ENCODE data around the gene DNAJB13.

DNAJB13 gene

DNA sequence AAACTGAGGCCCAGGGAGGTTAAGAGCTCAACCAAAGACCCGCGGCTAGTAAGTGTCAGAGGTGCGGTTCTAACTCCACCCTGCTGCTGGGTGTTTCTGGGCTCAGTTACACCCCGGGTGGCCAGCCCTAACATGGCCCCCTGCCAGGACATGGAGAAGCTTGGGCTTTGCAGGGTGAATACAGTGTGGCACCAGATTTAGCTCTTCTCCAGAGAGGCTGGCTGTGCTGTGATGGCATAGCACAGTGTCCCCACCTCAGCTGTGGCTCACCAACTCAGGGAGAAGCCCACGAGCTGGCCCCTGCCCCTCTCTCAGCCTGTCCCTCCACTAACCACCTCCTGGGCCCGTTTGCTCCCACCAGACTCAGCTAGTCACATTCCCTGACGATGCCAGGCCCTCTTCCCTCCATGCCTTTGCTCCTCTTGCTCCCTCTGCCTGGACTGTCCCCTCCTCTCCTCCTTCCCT, 51.0 kb downstream of the DNAJB13 start:
- DNase-seq, result no peak

DNA sequence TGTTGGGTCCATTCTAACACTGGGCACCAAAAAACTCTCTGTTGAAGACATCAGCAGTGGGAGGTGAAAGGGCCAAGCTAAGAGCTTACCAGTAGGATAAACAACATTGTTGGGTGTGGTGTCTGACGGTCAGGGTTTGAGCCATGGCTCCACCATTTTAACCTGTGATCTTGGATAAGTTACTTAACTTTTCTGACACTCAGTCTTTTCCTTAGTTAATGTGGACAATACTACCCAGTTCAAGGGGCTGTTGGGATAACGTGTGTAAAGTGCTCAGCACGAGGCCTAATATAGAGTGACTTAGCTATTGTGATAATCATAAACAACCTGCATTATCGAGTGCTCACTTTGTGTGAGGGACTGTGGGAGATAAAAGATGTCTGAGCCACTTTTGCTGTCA, 52.0 kb downstream of the DNAJB13 start:
- DNase-seq, result no peak

DNA sequence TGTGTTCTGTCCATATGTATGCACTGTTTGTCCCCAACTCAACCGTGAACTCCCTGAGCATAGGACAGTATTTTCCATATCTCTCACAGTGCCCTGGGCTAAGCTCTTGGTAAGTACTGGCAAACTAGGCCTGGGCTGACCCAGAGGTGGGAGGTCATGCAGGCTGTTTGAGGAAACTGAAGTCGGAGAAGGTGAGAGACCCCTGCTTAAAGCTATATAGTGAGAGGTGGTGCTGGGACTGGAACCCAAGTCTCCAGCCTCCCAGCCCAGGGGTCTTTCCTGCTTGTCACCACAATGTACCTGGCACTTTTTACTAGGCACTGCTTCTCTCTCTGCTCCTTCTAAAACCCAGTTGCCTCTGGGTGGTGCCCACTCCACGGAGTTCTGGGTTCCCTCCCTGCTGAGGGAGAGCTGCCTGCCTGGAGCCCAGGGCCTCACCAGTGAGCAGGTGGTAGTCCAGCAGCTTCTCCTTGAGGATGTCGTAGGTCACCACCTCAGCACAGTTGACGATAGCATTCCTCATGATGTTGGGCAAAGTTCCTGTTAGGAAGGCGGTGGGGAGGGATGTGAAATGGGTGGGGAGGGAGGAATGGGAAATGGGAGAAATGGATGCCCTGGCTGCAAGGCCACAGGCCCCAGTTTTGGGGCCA, 53.3 kb downstream of the DNAJB13 start:
- no peak for DNase-seq

DNA sequence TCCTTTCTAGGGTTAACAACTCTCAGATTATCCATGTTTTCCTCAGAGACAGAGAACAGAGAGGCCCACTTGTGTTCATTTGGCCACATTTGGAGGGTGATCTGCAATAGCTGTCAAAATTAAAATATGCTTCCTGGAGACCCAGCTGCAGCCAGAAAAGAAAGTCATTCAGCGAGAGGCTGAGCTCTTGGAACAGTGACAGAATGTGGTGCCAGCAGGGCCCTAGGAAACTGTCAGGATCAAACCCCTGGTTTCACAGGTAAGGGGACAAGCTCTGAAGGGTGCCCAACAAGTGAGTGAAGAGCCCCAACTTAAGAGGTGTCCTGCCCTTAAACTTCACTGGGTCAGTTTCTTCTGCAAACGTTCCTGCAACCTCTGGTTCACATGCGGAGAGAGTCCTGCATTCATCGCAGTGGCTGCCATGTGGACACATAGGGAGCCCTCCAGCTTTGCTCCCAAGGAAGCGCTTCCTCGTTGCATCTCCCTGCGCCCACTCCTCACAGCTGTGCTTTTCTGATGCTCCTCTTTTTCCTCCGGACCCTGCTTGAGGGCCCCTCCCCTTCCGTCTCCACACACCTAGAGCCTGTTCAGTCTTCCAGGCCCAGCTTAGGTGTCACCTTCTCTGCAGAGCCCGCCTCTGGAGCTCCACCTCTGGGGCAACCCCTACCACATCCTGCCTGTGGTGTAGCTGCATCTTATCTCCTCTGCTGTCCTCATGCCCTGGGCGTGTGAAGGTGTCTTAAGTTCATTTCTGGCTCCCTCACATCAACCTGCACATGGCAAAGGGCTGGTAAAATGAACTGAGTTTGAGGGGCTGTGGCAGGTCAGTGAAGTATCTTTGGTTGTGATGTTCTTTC, 54.2 kb downstream of the DNAJB13 start:
- peak; percentile 83 for DNase-seq

DNA sequence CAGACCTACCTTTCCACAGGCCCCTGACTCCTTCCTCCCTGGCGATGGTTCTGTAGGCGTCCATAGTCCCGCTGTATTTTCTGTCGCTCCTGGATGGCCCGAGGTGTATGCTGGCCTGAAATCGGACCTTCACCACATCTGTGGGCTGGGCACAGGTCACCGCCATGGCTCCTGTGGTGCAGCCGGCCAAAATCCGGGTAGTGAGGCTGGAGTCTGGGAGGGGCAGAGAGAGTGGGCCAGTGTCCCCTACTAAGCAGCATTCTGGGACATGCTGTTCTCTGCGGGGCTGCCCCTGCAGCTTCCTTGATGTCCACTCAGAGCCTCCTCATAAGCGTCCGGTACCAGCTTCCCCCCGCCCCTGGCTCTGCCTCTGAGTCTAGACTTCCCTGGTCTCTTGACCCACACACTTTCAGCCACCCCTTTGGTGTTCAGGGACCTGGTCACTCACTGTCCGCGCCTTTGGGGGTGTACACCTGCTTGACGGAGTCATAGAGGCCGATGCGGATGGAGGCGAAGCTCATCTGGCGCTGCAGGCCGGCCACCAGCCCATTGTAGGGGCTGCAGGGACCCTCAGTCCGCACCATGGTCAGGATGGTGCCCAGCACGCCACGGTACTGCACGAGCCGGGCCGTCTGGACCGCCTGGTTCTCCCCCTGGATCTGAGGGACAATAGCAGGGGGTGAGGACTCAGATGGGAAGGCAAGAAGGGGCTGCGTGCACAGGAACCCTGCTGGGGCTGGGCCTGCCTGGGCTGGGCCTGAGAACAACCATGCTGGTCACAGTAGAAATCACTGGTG, 55.1 kb downstream of the DNAJB13 start:
- no peak for DNase-seq

DNA sequence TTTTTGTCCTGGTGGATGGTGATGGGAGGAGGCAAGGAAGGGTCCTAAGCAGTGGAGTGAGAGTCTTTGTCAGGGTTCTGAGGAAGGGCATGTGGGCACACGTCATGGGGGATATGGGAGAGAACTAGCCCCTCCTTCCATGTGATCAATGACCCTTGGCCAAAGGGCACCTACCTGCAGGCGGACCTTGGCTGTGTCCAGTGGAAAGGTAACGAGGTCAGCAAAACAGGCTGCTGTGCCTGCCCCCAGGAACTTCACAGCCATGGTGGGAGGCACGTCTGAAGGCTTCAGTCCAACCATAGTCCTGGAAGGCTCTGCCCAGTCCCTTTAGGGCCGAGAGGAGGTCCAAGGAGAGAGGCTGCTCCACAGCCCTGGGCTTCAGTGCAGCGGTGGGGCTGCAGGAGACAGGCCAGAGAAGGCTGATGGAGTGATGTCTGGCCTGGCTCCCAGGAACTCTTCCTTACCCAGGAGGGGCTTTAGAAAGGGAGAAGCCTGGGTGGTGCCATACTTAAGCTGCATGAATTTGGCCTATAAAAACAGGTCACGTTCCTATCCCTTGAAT, 56.0 kb downstream of the DNAJB13 start:
- DNase-seq, result no peak

DNA sequence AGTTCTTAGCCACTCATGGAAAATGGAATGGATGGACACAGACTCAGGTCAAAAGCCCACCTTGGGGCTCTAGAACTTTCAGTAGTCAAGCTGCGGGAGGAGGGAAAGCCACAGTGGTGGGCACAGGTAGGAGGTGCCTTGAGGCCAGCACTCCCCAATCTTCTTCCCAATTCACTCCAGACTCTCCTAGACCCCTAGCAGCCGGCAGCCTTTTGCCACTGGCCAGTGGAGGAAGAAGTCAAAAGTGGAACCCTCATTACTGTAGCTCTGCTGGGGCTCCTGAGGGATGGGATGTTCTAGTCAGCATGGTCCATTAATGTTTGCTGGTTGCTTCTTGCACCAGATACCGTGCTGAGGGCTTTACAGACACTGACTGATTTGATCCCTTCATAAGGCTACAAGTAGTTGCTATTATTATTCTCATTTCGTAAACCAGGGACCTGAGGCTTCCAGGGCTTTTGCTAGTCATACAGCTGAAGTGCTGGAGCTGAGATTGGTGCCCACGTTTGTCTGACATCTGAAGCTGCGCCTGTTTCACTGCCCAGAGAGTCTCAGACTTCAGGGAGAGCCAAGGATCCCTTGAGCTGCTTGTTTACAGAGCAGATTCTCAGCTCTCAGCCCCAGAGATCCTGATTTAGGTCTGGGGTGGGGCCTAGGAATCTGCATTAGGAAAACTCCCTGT, 57.0 kb downstream of the DNAJB13 start:
- no peak for DNase-seq

DNA sequence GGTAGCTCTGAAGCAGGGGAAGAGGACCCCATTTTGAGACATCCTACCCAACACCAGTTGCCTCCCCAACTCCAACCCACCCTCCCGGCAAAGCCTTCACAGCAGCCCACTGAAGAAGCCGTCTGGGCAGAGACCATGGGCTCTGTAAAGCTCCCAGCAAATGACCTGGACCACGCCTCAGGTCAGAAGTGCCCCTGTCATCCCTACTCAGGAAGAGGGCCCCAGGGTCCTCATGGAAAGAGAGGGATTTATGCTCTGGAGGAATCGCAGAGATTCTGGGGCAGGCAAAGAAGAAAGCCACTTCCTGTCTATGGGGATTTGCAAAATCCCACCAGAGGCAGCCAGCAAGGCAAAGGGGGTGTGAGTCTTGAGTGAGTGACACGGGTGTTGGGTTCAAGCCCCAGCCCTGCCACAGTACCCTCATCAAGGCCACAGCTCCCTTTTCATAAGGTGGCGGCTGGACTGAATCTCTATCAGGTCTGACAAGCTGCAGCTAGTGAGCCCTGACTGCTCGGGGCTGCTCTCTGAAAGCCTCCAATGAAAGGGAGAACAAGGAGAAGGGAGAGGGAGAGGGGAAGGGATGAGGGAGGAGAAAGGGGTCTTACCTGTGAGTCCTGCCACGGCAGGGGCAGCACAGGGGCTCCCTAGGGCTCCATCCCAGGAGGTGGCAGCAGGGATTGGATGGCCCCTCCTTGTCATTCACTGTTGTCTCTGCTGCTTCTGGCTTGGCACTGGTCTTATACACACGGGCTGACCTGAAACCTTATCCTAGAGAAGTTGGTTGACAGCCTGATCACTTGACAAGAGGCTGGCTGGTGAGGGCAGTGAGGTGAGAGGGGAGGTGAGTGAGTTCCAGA, 57.8 kb downstream of the DNAJB13 start, which contains the start of gene UCP3:
Gene UCP3, minus strand, starts transcription at position 713 of the 857 bp plus-strand sequence. CDS start 2,043 bp downstream, outside the sequence.
- DNase-seq, result no peak

DNA sequence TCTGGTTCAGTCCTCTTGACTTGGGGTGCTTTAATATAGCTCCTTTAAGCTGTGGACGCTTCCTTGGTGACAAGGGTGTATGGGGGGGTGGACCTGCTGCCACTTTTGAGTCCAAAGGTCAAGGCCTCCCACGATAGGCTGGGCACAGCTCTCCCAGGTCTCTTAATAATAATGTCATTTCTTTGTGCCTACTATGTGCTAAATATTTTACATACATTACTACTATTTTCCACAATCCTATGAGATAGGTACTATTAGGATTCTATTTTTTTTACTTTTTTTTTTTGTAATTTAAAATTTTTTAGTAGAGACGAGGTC, 58.4 kb downstream of the DNAJB13 start:
- no peak for DNase-seq

DNA sequence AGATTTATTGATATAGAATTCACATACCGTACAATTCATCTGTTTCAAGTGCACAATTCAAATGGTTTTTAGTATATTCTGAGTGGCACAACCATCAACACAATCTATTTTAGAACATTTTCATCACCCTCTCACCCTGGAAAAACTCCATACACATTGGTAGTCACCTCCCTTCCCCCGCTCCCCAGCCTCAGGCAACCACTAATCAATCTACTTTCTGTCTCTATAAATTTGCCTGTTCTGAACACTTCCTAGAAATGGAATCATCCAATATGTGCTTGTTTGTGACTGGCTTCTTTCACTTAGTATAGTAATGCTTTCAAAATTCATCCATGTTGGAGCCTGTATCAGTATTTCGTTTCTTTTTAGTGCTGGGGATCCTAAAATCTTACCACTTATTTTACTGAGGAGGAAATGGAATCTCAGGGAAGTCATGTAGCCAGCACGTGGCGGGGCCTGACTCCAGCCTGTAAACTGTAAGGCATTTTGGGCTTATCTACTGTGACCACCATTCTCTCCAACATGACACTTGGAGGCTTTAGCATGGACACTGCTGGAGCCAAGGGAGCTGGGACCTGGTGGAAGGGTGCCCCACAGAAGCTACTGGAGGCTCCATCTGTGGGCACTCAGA, 59.0 kb downstream of the DNAJB13 start:
- DNase-seq, result peak; percentile 37

DNA sequence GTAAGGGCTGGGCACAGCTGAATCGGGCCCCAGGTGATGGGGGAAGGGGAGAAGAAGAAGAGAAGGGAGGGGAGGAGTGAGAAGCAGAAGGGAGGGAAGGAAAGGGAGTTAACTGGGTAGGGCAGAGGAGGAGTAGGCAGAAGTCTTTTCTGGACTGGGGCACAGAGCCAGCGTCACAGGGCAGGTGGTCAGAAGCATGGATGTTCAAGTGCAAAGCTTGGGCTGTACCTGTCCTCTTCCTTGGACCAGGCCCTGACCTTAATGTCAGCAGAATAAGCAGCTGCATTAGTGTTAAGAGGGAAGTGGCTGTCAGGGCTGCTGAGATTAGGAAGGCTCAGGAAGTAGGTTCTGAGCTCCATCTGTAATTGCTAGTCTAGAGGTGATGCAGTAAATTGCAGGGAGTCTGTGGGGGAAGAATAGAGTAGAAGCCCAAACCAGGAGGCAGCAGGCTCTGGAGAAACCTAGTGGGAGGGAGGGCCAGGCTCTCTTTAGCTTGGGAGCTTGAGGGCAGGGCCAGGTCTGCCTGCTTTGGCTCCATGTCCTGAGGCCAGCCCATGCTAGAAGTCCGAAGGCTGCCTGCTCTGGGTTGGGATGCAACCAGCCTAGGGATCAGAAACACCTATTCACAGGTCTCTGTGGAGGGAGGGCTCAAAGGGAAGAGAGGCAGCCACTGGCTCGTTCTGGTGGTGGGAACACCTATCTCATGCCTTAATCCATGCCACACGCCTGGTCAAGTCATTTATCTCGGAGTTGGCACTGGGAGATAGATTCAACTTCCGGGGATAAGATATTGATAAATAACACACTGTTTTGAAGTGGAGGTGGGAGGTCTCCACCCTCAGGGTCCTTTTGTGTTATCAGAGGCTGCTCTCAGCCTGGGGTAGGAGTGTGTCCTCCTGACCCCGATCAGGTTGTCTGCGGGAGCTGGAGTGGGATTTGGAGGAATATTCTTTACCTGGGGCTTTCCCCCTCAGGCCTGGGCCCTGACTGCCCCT, 59.8 kb downstream of the DNAJB13 start:
- no peak for DNase-seq

DNA sequence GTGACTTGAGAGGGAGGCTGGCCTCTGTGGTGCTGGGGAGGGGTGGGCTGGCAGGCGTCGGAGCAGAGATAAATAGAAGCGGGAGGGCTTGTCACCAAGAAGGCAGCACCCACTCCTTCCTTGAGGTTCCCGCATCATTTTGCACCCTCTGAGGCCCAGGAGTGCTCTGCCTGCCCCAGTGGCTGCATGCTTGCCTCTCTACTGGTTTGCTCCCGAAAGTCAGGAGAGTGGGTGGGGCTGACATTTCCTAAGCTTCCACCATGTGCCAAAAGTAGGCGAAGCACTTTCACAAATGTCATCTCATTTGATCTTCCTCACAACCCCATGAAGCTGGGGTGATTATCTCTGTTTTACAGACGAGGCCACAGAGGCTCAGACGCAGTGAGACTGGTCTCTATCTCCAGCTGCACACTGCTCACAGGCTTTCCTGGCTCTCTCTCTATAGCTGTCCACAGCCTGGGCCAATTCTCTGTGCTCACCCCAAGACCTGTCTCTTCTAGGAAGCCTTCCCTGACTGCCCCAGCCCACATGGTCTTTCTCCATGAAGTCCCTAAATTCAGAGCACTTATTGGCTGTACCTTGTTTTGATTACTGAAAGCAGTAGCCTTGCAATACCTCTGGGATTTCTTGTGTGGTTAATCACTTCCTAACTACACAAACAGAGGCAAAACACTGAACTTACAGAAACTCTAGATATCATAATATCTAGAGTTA, 60.7 kb downstream of the DNAJB13 start:
- DNase-seq, result peak; percentile 71

DNA sequence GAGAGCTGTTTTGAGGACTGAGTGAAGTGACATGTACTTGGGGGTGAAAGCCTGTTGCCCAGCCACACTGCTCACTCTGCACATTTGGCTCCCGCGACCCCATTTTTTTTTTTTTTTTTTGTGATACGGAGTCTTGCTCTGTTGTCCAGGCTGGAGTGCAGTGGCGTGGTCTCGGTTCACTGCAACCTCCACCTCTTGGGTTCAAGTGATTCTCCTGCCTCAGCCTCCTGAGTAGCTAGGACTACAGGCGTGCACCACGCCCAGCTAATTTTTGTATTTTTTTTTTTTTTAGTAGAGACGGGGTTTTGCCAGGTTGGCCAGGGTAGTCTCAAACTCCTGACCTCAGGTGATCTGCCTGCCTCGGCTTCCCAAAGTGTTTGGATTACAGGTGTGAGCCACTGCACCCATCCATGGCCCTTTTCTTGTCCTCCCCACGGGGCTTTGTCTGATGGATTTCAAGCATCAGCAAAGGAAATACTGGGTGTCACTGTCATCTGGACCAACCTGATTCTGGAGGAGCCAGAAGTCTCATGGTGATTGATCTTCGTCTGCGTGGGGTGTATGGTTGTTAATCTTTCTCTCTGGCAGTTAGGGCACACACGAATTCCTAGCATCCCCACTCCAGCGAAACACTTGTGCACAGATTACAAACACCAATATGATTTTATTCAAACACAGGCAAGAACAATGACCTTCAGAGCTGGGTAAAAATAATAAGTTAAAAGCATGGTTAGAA, 61.4 kb downstream of the DNAJB13 start:
- no peak for DNase-seq

DNA sequence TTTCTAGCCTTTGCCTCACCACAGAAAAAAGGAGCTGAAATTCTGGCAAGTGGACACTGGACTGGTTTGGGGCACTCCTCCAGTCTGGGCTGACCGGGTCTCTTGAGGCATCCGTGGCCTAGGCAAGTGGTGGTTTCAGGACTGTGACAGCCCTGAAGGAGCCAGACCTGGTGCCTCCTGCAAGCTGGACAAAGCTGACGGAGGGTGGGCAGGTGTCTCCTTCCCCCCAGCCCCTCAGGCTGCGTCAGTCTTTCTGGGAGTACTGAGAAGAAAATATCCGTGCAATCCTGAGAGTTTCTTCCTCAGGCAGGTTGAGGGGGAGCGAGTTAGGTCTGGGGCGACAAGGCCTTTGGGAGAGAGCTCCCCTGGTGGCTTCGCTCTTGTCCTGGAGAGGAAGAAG, 62.3 kb downstream of the DNAJB13 start:
- no peak for DNase-seq

DNA sequence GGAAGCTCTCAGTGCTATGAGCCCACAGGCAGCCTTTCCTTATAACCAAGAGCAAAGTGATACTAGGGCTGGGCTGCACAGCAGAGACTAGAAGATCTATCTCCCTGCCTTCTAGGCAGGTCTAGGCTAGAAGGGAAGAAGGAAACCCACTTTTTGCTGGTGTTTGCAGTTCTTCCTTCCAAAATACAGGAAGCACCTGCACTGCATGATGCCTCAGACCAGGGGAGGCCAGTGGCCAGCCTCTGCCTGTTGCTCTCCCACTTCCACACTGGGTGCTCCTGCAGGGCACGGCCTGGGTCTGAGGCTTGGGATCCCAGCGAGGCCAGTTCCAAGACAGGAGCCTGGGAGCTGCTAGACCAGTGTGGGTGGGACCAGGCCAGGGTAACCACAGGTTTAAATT, 64.1 kb downstream of the DNAJB13 start:
- no peak for DNase-seq

DNA sequence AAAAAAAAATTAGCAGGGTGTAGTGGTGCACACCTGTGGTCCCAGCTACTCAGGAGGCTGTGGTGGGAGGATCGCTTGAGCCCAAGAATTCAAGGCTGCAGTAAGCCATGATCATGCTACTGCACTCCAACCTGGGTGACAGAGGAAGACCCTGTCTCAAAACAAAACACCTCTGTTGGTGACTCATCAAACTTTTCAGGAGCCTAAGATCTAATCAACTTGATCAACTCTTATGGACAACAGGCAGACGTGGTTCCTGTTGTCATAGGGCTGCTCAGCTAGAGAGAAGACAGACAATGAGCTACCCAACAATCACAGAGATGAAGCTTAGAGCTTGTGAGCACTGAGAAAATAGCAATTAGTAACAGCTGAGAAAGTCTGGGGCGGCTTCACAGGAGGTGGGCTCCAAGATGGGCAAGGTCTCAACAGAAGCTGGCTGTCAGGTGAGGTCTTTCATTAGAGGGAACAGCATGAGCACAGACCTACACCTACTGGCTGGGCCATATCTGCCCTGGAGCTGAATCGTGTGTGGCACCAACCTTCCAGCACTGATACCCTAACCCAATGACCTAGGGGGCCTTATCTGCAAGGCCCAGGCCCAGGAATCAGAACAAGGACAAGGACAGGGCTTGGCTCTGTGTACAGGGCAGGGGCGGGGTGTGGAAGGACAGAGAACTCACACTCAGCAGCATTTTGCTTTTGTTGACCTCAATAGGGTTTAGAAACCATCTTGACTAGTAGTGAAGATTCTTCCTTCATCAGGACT, 65.3 kb downstream of the DNAJB13 start:
- DNase-seq, result no peak

DNA sequence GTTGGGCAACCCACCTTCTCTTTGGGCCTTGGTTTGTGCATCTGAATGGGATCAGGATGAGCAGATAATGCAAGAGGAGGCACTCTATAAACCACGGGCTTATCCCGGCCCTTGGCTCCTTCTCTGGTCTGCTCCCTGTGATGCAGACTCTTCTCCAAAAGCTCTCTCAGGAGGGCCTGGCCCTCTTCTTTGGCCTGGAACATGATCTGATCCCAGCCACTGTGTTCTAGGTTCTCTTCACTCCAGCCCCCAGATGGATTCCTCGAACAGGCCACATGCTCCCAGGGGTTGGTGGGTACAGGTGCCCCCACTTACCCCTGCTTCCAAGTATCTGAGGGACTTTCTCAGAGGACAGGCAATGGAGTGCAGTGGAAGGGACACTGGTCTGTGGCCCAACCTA, 66.8 kb downstream of the DNAJB13 start:
- no peak for DNase-seq

Data from stimulated activated CD4-positive, alpha-beta T cell treated with anti-CD3 and anti-CD28 coated beads, Interleukin-1b, Interleukin-23, amount 100 ng/mL, for 48 hours (primary cell).